ENCODE results near the gene COPG1. TPM values are rescaled to one million over a fixed set of nuclear protein-coding genes. Genes with fewer than 3 reads are reported as not detected.

Gene COPG1
- total and polyA plus RNA-seq, 2 of the 13 experiments (the other 11 are each of a cell fraction or from before 2014, with no cell fraction given), result 98.6 to 166 TPM

- in situ Hi-C loops (cut with HindIII; ENCODE audit: extremely low pct_ligation_motif_present, low pct_unique_long_range_greater_than_20kb), result no loop called here
- no TSS peak for BruUV-seq (replicated peaks)
- CTCF ChIA-PET (ENCODE audit: low intra/inter-chr PET ratio, low total read pairs), result no interaction called here
Observed at GRCh38 chr3:129318921-129319320, 69.5 kb downstream of the COPG1 start.

GRCh38 chr3:129320261-129320660 is 70.9 kb downstream of the COPG1 start:
- H4K20me1 ChIP-seq (ENCODE audit: insufficient read depth, low read length), result no peaks in the 10 kb centered on the region; the same call in 1 of the 2 replicates
- H3K4me1 ChIP-seq (ENCODE audit: insufficient read depth, low read length), result peaks cover 18% of the 10 kb centered on the region
- no peak overlapping the region for H3K4me3 ChIP-seq (replicated peaks in 1 of 3; ENCODE audit: insufficient read depth in 1 of 3, low read depth in 2 of 3, low read length in 3 of 3)
- BruUV-seq (replicated peaks), result no TSS peak
- H3K27me3 ChIP-seq (ENCODE audit: control insufficient read depth in 1 of 2, insufficient read depth in 2 of 2, low read length in 2 of 2), result no peaks in the 10 kb centered on the region; a peak in 1 of 5 replicates
- H2AFZ ChIP-seq (ENCODE audit: low read length), result no peak overlapping the region
- no peak overlapping the region for H3K9ac ChIP-seq (ENCODE audit: insufficient read depth, low read depth, low read length)
- POLR2A ChIA-PET, result no interaction called here
- 43% methylated on average over 2 of the region's 8 CpGs for WGBS (ENCODE audit: low lambda C conversion rate)
- no peaks in the 10 kb centered on the region for H3K9me3 ChIP-seq (ENCODE audit: low read length)
- FAIRE-seq (no peak), DNase-seq (ENCODE audit: low spot score) (no peak), ATAC-seq (no peak)
- CTCF ChIA-PET (ENCODE audit: low intra/inter-chr PET ratio, low total read pairs), result no interaction called here
- H3K27ac ChIP-seq (ENCODE audit: extremely low read length, insufficient read depth, low read length), result no peak overlapping the region
- intact Hi-C loops (cut with micrococcal nuclease; ENCODE audit: unreplicated experiment) (no loop called here), in situ Hi-C loops (cut with HindIII; ENCODE audit: extremely low pct_ligation_motif_present, low pct_unique_long_range_greater_than_20kb) (no loop called here)
- H3K4me2 ChIP-seq (ENCODE audit: low read depth, low read length), result no peak overlapping the region
- H3K79me2 ChIP-seq (ENCODE audit: insufficient read depth, low read length), result peaks cover 3% of the 10 kb centered on the region
- no peaks in the 10 kb centered on the region for H3K36me3 ChIP-seq (replicated peaks in 1 of 2; ENCODE audit: control insufficient read depth in 1 of 2, insufficient read depth in 2 of 2, low read length in 2 of 2)
- TF ChIP-seq ZNF639 (CRISPR knock-in tag; conservative IDR thresholded peaks at IDR 0.05) (no peak), ZNF280B (CRISPR knock-in tag; IDR thresholded peaks at IDR 0.05; ENCODE audit: borderline replicate concordance) (no peak), IRF2 (CRISPR knock-in tag; IDR thresholded peaks at IDR 0.05) (no peak), POLR2A (IDR thresholded peaks at IDR 0.05; ENCODE audit: insufficient read depth in 1 of 2, low read depth in 2 of 2, low read length in 2 of 2) (no peak), MAF1 (CRISPR knock-in tag; IDR thresholded peaks at IDR 0.05; ENCODE audit: borderline replicate concordance) (no peak), SMYD3 (CRISPR knock-in tag; IDR thresholded peaks at IDR 0.05) (no peak), SCMH1 (CRISPR knock-in tag; IDR thresholded peaks at IDR 0.05; ENCODE audit: borderline replicate concordance) (no peak), E2F2 (CRISPR knock-in tag; IDR thresholded peaks at IDR 0.05; ENCODE audit: borderline replicate concordance) (no peak), PRPF4 (IDR thresholded peaks at IDR 0.05; ENCODE audit: low read depth, low read length, poor library complexity, severe bottlenecking) (no peak), GPN1 (CRISPR knock-in tag; IDR thresholded peaks at IDR 0.05; ENCODE audit: borderline replicate concordance) (no peak), ETV6 (CRISPR knock-in tag; conservative IDR thresholded peaks at IDR 0.05) (no peak), HNF4G (IDR thresholded peaks at IDR 0.05; ENCODE audit: borderline replicate concordance, low read depth, low read length) (no peak), HNF4G (CRISPR knock-in tag; IDR thresholded peaks at IDR 0.05; ENCODE audit: borderline replicate concordance, low read depth) (no peak), ZSCAN25 (CRISPR knock-in tag; IDR thresholded peaks at IDR 0.05) (no peak), U2AF2 (IDR thresholded peaks at IDR 0.05; ENCODE audit: low read depth, low read length) (no peak)

More at GRCh38 chr3:129318921-129319320, 69.5 kb downstream of the COPG1 start:
- FAIRE-seq, result no peak
- intact Hi-C loops (cut with micrococcal nuclease; ENCODE audit: unreplicated experiment), result no loop called here
- Histone ChIP-seq H3K36me3 (replicated peaks in 1 of 2; ENCODE audit: control insufficient read depth in 1 of 2, insufficient read depth in 2 of 2, low read length in 2 of 2) (no peaks in the 10 kb centered on the region), H2AFZ (ENCODE audit: low read length) (no peak overlapping the region), H3K4me2 (ENCODE audit: low read depth, low read length) (no peak overlapping the region), H3K9me3 (ENCODE audit: low read length) (no peaks in the 10 kb centered on the region), H3K4me3 (replicated peaks in 1 of 3; ENCODE audit: insufficient read depth in 1 of 3, low read depth in 2 of 3, low read length in 3 of 3) (no peak overlapping the region), H3K27ac (ENCODE audit: extremely low read length, insufficient read depth, low read length) (no peak overlapping the region), H3K4me1 (ENCODE audit: insufficient read depth, low read length) (peaks cover 20% of the 10 kb centered on the region), H3K79me2 (ENCODE audit: insufficient read depth, low read length) (peaks cover 5% of the 10 kb centered on the region), H3K27me3 (ENCODE audit: control insufficient read depth in 1 of 2, insufficient read depth in 2 of 2, low read length in 2 of 2) (no peaks in the 10 kb centered on the region; a peak in 1 of 5 replicates), H3K9ac (ENCODE audit: insufficient read depth, low read depth, low read length) (no peak overlapping the region), H4K20me1 (ENCODE audit: insufficient read depth, low read length) (peaks cover 8% of the 10 kb centered on the region; the same call in 1 of the 2 replicates)
- TF ChIP-seq MATR3 (CRISPR knock-in tag; IDR thresholded peaks at IDR 0.05), result no peak
- no peak for TF ChIP-seq NR1H2 (CRISPR knock-in tag; IDR thresholded peaks at IDR 0.05; ENCODE audit: borderline replicate concordance, low read depth)
- DNase-seq (ENCODE audit: low spot score), result no peak
- no peak for ATAC-seq
- 91% methylated on average over 13 of the region's 15 CpGs for WGBS (ENCODE audit: low lambda C conversion rate)
- POLR2A ChIA-PET, result interaction anchor here (3.5 kb wide), 1 partner anchor 8 kb away, joined by 33 read pairs; no protein-coding TSS in a partner anchor
